SKM-1 treated with dmso at 0.1 percent for 144 hours (cell line): Measurements from ENCODE around the gene RBM42.

Experiments
- DNase-seq: peaks from one replicate; lab custom pipeline; 2025; ENCODE audit not compliant: unreplicated experiment; lab: John Stamatoyannopoulos, UW

Gene RBM42

GRCh38 chr19:35619290-35619923 is 9.4 kb upstream of the RBM42 start:
- no peak for DNase-seq

- DNase-seq: no peak
Measured at GRCh38 chr19:35620001-35620400, 8.8 kb upstream of the RBM42 start.

- DNase-seq: no peak
Measured at GRCh38 chr19:35621708-35622107, 7.1 kb upstream of the RBM42 start.

DNA sequence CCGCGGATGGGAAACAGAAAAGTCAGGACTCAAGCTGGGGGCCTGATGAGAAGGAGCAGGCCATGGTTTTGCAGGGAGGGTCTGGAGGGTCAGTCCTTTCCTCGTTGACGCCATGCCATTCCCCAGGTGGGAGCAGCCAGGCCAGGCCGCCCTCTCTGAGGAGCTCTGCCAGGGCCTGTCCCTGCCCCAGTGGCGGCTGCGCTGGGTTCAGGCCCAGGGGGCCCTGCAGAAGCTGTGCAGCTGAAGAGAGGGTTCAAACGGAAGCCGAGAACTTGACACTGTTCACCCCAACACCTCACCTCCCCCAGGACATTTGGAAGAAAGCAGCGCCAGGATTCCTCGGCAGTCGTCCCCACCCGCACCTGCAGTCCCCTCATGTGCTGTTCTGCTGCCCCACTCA is 6.1 kb upstream of the RBM42 start:
- no peak for DNase-seq

DNA sequence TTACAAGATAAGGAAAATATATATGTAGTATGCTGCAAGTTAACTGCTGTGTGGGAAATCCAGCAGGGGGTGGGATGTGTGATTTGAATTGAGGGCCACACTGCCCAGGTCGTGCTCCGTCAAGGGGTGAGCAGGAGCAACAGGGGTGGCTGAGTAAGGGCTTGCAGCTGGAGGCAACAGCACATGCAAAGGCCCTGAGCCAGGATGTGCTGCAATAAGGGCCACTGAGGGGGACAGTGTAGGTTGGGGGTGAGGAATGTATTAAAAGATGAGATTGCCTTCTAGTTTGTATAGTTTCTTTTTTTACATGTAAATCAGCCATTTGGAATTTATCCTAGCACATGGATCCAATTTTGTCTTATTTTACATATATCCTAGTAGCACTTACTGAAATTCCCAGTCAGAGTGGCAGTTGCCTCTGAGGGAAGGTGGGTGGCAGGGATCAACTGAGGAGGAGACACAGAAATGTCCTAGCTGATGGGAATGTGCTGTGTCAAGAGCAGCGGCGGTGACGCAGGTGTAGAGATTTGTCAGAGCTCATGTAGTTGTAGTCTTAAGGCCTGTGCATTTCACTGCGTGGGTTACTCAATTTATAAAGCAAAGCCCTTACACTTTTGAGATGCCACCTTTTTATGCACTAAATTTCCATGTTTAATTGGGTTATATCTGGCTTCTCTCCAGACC is 5.4 kb upstream of the RBM42 start:
- no peak for DNase-seq

DNA sequence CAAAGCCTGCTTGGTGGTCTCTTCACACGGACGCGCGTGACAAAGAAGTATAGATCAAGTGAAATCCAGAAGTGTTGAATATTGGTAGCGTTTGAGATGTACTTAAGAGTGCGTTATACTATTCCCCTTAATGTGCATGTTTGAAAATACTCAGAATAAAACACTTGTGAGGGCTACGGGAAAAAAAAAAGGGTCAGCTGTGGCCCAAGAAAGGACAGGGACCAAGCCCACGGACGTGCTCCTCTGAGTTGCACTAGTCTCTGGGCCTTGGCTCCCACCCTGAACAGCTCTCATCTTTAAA is 622 bp upstream of the RBM42 start:
- DNase-seq: no peak

DNA sequence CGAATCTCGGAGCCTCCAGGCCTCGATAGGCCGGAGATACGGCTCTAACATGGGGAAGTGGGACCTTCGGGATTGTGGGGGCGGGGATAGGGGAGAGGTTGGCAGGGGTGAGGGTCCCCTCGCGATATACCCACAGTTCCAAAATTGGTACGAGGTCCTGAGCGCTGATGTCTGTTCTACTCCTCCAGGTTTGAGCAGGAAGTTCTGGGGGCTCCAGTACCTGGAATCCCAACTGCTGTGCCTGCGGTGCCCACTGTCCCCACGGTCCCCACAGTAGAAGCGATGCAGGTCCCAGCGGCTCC is 447 bp downstream of the RBM42 start:
- DNase-seq: no peak

DNA sequence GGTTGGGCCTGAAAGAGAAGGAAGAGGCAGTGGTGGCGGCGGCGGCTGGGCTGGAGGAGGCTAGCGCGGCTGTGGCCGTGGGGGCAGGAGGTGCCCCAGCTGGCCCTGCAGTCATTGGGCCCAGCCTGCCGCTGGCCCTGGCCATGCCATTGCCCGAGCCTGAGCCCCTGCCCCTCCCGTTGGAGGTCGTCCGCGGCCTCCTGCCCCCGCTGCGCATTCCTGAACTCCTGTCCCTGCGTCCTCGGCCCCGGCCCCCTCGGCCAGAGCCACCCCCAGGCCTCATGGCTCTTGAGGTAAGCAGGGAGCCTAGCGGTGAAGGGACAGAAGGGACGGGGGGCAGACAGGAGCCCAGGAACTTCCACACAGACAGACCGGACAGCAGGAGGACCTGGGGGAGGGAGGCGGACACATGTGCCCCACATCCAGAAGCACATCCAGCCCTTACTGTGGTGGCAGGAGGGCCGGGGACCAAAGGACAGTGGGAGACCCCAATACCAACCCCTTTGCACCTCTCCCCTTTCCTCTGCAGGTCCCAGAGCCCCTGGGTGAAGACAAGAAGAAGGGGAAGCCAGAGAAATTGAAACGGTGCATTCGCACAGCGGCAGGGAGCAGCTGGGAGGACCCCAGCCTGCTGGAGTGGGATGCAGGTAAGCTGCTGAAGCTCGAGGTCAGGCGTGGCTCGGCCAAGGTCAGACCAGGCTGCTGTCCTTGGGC is 5.0 kb downstream of the RBM42 start:
- DNase-seq: no peak

GRCh38 chr19:35636651-35637050 is 7.8 kb downstream of the RBM42 start:
- no peak for DNase-seq

DNA sequence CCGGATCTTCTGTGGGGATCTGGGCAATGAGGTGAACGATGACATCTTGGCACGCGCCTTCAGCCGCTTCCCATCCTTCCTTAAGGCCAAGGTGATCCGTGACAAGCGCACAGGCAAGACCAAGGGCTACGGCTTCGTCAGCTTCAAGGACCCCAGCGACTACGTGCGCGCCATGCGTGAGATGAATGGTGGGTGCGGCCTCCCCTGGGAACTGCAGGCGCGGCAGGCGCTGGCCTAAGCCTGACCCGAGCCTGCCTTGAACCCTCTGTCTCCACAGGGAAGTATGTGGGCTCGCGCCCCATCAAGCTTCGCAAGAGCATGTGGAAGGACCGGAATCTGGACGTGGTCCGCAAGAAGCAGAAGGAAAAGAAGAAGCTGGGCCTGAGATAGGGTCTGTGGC is 8.3 kb downstream of the RBM42 start:
- no peak for DNase-seq

DNA sequence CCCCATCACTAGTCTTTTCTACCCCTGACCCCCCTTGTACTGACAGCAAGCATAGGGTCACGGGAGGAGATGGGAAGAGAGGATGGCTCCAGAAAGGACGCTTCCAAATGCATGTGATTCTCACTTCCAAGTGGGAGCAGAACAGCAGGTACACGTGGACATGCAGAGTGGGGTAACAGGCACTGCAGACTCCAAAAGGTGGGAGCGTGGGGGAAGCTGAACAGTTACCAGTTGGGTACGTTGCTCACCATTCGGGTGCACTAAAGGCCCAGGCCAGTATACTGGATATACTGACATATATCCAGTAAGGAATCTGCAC is 10.4 kb downstream of the RBM42 start:
- no peak for DNase-seq

- DNase-seq: no peak
Measured at GRCh38 chr19:35639863-35640262, 11.0 kb downstream of the RBM42 start.

DNA sequence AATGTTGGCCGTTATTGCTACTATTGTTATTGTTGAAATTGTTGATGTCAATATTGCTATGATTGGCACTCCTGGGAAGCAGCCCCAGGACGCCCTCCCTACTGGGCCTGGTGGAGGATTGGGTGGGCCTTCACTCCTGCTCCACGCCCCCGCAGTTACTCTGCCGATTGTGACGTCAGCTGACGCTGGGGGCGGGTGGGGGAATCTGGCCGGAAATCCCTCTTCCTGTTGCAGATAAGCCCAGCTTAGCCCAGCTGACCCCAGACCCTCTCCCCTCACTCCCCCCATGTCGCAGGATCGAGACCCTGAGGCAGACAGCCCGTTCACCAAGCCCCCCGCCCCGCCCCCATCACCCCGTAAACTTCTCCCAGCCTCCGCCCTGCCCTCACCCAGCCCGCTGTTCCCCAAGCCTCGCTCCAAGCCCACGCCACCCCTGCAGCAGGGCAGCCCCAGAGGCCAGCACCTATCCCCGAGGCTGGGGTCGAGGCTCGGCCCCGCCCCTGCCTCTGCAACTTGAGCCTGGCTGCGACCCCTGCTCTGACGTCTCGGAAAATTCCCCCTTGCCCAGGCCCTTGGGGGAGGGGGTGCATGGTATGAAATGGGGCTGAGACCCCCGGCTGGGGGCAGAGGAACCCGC is 12.8 kb downstream of the RBM42 start, which contains the start of gene ETV2:
ETV2 (plus strand) TSS at position 231 of the 637 bp plus-strand sequence. CDS start 716 bp downstream, outside the sequence.
- no peak for DNase-seq

GRCh38 chr19:35642312-35642711 is 13.5 kb downstream of the RBM42 start:
- no peak for DNase-seq

DNA sequence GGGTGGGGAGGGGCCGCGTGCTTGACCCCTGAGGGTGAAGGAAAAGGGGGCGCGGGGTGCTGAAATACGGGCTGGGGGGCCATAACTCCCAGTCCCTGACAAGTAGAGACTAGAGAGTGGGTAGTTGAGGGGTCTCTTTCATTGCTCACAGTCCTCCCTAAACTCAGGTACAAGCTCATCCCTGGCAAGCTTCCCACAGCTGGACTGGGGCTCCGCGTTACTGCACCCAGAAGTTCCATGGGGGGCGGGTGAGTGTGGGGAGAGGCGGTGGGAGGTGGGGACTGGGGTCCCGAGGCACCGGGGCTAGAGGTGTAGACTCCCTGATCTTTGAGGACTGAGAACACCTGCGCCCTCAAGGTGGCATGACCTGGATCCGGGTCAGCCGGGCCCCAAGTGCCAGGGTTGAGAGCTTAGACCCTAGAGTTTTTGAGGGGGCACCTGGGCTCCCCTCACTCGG is 14.0 kb downstream of the RBM42 start:
- no peak for DNase-seq

DNA sequence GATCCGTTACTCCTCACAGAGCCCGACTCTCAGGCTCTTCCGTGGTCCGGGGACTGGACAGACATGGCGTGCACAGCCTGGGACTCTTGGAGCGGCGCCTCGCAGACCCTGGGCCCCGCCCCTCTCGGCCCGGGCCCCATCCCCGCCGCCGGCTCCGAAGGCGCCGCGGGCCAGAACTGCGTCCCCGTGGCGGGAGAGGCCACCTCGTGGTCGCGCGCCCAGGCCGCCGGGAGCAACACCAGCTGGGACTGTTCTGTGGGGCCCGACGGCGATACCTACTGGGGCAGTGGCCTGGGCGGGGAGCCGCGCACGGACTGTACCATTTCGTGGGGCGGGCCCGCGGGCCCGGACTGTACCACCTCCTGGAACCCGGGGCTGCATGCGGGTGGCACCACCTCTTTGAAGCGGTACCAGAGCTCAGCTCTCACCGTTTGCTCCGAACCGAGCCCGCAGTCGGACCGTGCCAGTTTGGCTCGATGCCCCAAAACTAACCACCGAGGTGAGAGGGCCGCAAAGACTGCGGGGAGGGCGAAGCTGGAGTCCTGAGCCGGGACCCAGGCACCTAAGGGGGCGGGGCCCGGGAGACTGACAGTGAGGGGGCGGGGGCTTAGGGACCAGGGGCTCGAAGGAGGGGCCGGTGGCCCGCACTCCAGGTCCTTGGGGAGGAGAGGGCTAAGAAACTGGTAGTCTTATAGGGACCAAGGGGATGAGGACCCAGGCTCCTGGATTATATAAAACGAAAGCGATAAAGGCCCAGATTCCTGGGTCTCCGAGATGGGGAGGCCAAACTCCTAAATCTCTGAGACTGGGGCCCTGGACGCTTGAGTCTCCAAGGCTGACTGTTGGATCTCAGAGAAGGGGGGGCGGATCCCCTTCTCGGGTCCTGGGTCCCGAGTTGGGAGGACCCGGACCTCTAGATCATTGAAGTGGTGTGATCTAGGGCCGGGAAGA is 14.7 kb downstream of the RBM42 start:
- peak; percentile 78 for DNase-seq

- DNase-seq: peak; percentile 94
Measured at GRCh38 chr19:35644206-35644986, 15.6 kb downstream of the RBM42 start.

DNA sequence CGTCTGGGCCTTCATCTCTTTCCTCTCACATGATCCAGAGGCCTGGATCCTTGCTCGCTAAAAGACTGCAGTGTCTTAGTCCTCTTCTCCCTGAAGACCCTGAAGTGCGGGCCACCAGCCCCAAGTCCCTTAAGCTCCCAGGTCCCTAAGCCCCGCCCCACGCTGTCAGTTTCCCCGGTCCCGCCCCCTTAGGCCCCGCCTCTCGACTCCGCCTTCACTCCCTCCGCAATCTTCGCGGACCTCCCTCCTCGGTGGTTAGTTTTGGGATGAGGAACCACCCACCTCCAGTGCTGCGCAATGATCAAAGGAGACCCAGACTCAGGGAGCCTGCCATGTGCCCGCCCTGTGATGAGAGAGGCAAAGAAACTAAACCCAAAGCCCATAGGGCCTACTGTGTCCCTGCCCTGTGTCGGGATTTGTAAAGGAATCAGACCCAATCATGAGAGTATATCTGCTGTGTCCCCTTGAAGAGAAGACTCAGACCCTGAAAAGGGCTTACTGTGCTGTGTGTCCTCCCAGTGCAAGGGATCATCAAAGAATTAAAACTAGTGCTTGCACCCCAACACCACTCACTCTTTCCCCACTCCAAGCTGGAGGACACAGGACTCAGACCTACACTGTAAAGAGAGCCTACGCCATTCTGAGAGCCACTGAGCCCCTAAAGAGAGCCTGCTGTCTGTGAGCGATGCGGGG is 16.3 kb downstream of the RBM42 start:
- DNase-seq: peak; percentile 73

- no peak for DNase-seq
Measured at GRCh38 chr19:35645680-35646511, 17.1 kb downstream of the RBM42 start.
